A673 (cell line): ENCODE measurements around the gene CCL3. TPM values are rescaled to one million over a fixed set of nuclear protein-coding genes. Genes with fewer than 3 reads are reported as not detected.

ENCODE experiments used
- BruUV-seq: library from RNA; stranded (reverse); fragments of 400-500 nt; replicated peaks from 2 replicates; lab custom pipeline; 2021; lab: Mats Ljungman, UMichigan
- CTCF ChIA-PET: fragments of 300-600 bp; sonication (Branson Sonifier 250); formaldehyde crosslinking; loops from one replicate; lab custom pipeline; 2022; ENCODE audit warnings: antibody characterized with exemption; lab: Charles Lee
- POLR2A ChIA-PET: fragments of 300-600 bp; sonication (Branson Sonifier 250); formaldehyde crosslinking; loops from one replicate; lab custom pipeline; 2022; ENCODE audit warnings: antibody characterized with exemption; ENCODE audit not compliant: low non-redundant PET; lab: Charles Lee
- DNase-seq: peaks from one replicate; pipeline ENCODE4 v3.0.0-alpha.2; 2015; ENCODE audit warnings: low spot score
- H3K27ac ChIP-seq: fragments of 200-600 bp; sonication (generic); 2 replicates; pipeline ENCODE4 v1.5.1; 2016; ENCODE audit warnings: mixed run types, low read depth, mild to moderate bottlenecking, mixed read lengths, antibody characterized with exemption, low read length; ENCODE audit not compliant: poor library complexity, severe bottlenecking
- H3K27me3 ChIP-seq: fragments of 200-600 bp; sonication (generic); replicated peaks from 2 replicates; pipeline ENCODE4 v1.6.1; 2017; ENCODE audit warnings: mixed run types, low read depth, mild to moderate bottlenecking, mixed read lengths, antibody characterized with exemption, low read length; ENCODE audit not compliant: insufficient read depth, poor library complexity
- H3K36me3 ChIP-seq: fragments of 200-600 bp; sonication (generic); 2 replicates; pipeline ENCODE4 v1.6.1; 2016; ENCODE audit warnings: mixed run types, mild to moderate bottlenecking, mixed read lengths, antibody characterized with exemption, low read length; ENCODE audit not compliant: insufficient read depth, poor library complexity, severe bottlenecking
- H3K4me1 ChIP-seq: fragments of 200-600 bp; sonication (generic); 2 replicates; pipeline ENCODE4 v1.6.1; 2017; ENCODE audit warnings: mixed run types, mild to moderate bottlenecking, mixed read lengths, antibody characterized with exemption, low read length; ENCODE audit not compliant: insufficient read depth, poor library complexity, severe bottlenecking
- H3K4me3 ChIP-seq: fragments of 200-600 bp; sonication (generic); 2 replicates; pipeline ENCODE4 v1.5.1; 2016; ENCODE audit warnings: low read depth, mixed run types, mild to moderate bottlenecking, mixed read lengths, low read length; ENCODE audit not compliant: poor library complexity, severe bottlenecking
- H3K9me3 ChIP-seq: fragments of 200-600 bp; sonication (generic); 2 replicates; pipeline ENCODE4 v1.6.1; 2016; ENCODE audit warnings: mixed run types, low read depth, mild to moderate bottlenecking, mixed read lengths, antibody characterized with exemption, low read length; ENCODE audit not compliant: poor library complexity, severe bottlenecking
- CTCF ChIP-seq: fragments of 300-800, 200-600 bp; sonication (generic); conservative IDR thresholded peaks from 2 replicates; pipeline ENCODE4 v1.5.1; 2017; ENCODE audit warnings: low read depth, mild to moderate bottlenecking, antibody characterized with exemption, low read length, moderate library complexity, mixed read lengths
- EZH2 ChIP-seq: fragments of 200-600 bp; sonication (generic); IDR thresholded peaks from 2 replicates; pipeline ENCODE4 v1.6.1; 2017; ENCODE audit warnings: borderline replicate concordance, low read depth, mild to moderate bottlenecking, mixed read lengths, antibody characterized with exemption, low read length; ENCODE audit not compliant: poor library complexity, severe bottlenecking
- intact Hi-C: fragments of 100-400 bp; cut with micrococcal nuclease; formaldehyde crosslinking; loops from one replicate; pipeline ENCODE4 v1.10.0; 2022; ENCODE audit not compliant: unreplicated experiment
- total RNA-seq: library from RNA; stranded (reverse); gene quantifications from 2 replicates; pipeline ENCODE4 v1.2.3, GENCODE V29; 2021

The CCL3 gene
- total RNA-seq, 1 experiment from 2014 or later, result not detected

DNA sequence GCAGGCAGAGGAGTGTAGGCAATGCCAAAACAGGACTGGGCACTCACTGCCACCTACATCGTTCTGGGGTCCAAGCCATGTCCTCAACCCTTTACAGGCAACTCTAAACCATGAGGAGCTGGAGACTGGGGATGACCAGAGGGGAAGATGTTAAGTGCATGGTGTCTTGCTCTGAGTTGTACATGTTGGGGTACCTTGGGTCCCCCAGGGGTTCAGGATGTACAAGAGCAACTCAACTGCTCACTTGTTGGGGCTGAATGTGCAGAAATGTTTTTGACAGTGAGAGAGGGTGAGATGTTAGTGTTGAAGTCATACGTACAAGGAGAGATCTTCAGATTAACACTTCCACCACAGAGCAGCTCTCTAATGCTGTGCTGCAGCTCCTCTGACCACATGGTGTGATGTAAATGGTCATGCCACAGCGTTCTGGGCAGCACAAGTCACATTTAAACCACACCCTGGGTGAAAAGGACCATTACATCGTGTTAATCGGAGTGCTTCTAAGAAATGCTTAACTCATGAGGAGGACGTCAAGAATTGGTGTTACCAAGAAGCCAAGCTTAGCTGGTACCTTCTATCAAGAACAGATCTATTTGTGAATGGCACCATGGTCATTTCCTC lies 23.5 kb downstream of the CCL3 start:
- no peak for DNase-seq
- CTCF ChIA-PET, result no interaction called here
- Histone ChIP-seq H3K4me1 (no peaks in the 10 kb centered on the region), H3K27me3 (no peaks in the 10 kb centered on the region), H3K9me3 (no peaks in the 10 kb centered on the region), H3K36me3 (no peaks in the 10 kb centered on the region), H3K27ac (no peak overlapping the region), H3K4me3 (no peak overlapping the region)
- BruUV-seq, result no TSS peak
- TF ChIP-seq EZH2 (no peak), CTCF (no peak)
- POLR2A ChIA-PET, result no interaction called here
- intact Hi-C loops, result no loop called here

- Histone ChIP-seq H3K4me3 (no peak within 1 kb of the TSS), H3K27me3 (no peaks in the 10 kb centered on the region), H3K9me3 (no peaks in the 10 kb centered on the region), H3K4me1 (no peaks in the 10 kb centered on the region), H3K27ac (no peak within 1 kb of the TSS), H3K36me3 (no peaks in the 10 kb centered on the region)
- TF ChIP-seq CTCF, result no peak
- TF ChIP-seq EZH2, result no peak
- DNase-seq, result no peak
- intact Hi-C loops, result no loop called here
- POLR2A ChIA-PET, result no interaction called here
- CTCF ChIA-PET, result no interaction called here
- BruUV-seq, result no TSS peak
Measured at GRCh38 chr17:36063786-36064541, 26.0 kb downstream of the CCL3 start, which contains the start of gene CCL18. TSS of gene CCL18 (plus strand) at chr17:36064272. CDS start at chr17:36064343, 71 bp downstream.

GRCh38 chr17:36060816-36061215 lies 29.1 kb downstream of the CCL3 start:
- no peak overlapping the region for H3K4me3 ChIP-seq
- POLR2A ChIA-PET, result no interaction called here
- no peak overlapping the region for H3K27ac ChIP-seq
- TF ChIP-seq EZH2, result no peak
- no peak for TF ChIP-seq CTCF
- CTCF ChIA-PET, result no interaction called here
- intact Hi-C loops, result no loop called here
- H3K27me3 ChIP-seq, result no peaks in the 10 kb centered on the region
- DNase-seq, result no peak
- no peaks in the 10 kb centered on the region for H3K4me1 ChIP-seq
- no peaks in the 10 kb centered on the region for H3K36me3 ChIP-seq
- H3K9me3 ChIP-seq, result no peaks in the 10 kb centered on the region
- no TSS peak for BruUV-seq
